Measurements from ENCODE around the gene KRT79. TPM values are rescaled to one million over a fixed set of nuclear protein-coding genes. Genes with fewer than 3 reads are reported as not detected.

KRT79 gene
- total and polyA plus RNA-seq, 2 of the 8 experiments (the other 6 are each of a cell fraction or from before 2014, with no cell fraction given): not detected

GRCh38 chr12:52772188-52772587 is 61.9 kb downstream of the KRT79 start:
- Histone ChIP-seq H3K9ac (replicated peaks in 1 of 4; ENCODE audit: extremely low read depth in 1 of 4, low read depth in 3 of 4, low read length in 3 of 4) (no peak overlapping the region), H3K9me3 (ENCODE audit: insufficient read depth in 2 of 2, low read depth in 1 of 2, low read length in 1 of 2) (no peaks in the 10 kb centered on the region), H3K27ac (ENCODE audit: low read depth, low read length) (no peak overlapping the region), H3K36me3 (ENCODE audit: control insufficient read depth in 2 of 4, insufficient read depth in 4 of 4, low read length in 3 of 4) (no peaks in the 10 kb centered on the region), H4K8ac (ENCODE audit: extremely low read depth, insufficient read depth, low read length) (no peak overlapping the region), H2BK120ac (replicated peaks; ENCODE audit: low read depth, low read length) (no peak overlapping the region), H3K79me1 (ENCODE audit: low read depth, low read length) (no peaks in the 10 kb centered on the region), H3K56ac (replicated peaks; ENCODE audit: insufficient read length, low read depth, low read length) (no peak overlapping the region), H2BK20ac (ENCODE audit: low read length) (no peak overlapping the region), H2BK15ac (ENCODE audit: low read length) (no peak overlapping the region), H2AFZ (ENCODE audit: low read length) (no peak overlapping the region), H3K27me3 (replicated peaks in 1 of 4; ENCODE audit: control insufficient read depth in 3 of 4, extremely low read depth in 1 of 4, insufficient read depth in 3 of 4, low read length in 3 of 4) (0 out of 7 replicates have a peak, but pooled peaks cover 0 to 2% (median 0%) of the 10 kb centered on the region in 4 experiments), H3K4me3 (ENCODE audit: extremely low read depth in 1 of 4, insufficient read depth in 2 of 4, low read depth in 3 of 4, low read length in 4 of 4) (no peak overlapping the region), H3K14ac (ENCODE audit: insufficient read length) (no peak overlapping the region), H3K18ac (ENCODE audit: extremely low read depth, low read length) (no peak overlapping the region), H3K23ac (ENCODE audit: insufficient read length) (no peak overlapping the region), H3K4me2 (ENCODE audit: insufficient read depth in 1 of 2, low read depth in 2 of 2, low read length in 2 of 2) (no peak overlapping the region), H2BK12ac (ENCODE audit: low read depth, low read length) (no peak overlapping the region), H3K23me2 (ENCODE audit: low read depth, low read length) (no peaks in the 10 kb centered on the region), H3K4me1 (replicated peaks in 1 of 4; ENCODE audit: control insufficient read depth in 3 of 4, insufficient read depth in 4 of 4, low read length in 3 of 4) (no peaks in the 10 kb centered on the region), H3K79me2 (ENCODE audit: control insufficient read depth in 1 of 2, insufficient read depth in 2 of 2, low read length in 2 of 2) (no peaks in the 10 kb centered on the region), H4K20me1 (replicated peaks in 1 of 2; ENCODE audit: control insufficient read depth in 1 of 2, insufficient read depth in 2 of 2, low read length in 2 of 2) (no peaks in the 10 kb centered on the region), H3K4ac (replicated peaks; ENCODE audit: insufficient read length, low read depth, low read length) (no peak overlapping the region), H4K91ac (replicated peaks; ENCODE audit: insufficient read length, low read length) (no peak overlapping the region), H2AK5ac (ENCODE audit: low read depth, low read length) (no peak overlapping the region), H4K5ac (ENCODE audit: insufficient read length, low read depth, low read length) (no peak overlapping the region), H2BK5ac (ENCODE audit: low read depth, low read length) (no peak overlapping the region)
- WGBS, 2 experiments (ENCODE audit: extremely low coverage in 1 of 2, insufficient coverage in 1 of 2, insufficient read length in 1 of 2, insufficient replicate concordance in 2 of 2, low coverage in 1 of 2, low lambda C conversion rate in 2 of 2, missing lambda C conversion rate in 1 of 2): 95% methylated on average over 4 of the region's 4 CpGs; no CpG with 5 or more reads in 1 of the 2 experiments
- CTCF ChIA-PET (ENCODE audit: partially characterized antibody): interaction anchor here (0.7 to 0.9 kb wide), 2 partner anchors 17 to 102 kb away, joined by 3 read pairs; no protein-coding TSS in a partner anchor
- POLR2A ChIA-PET (ENCODE audit: partially characterized antibody): no interaction called here
- FAIRE-seq (no peak), DNase-seq (ENCODE audit: low read depth in 1 of 2, low spot score in 2 of 2) (no peak)
- no peak for TF ChIP-seq NANOG (IDR thresholded peaks at IDR 0.05; ENCODE audit: insufficient read depth, low read depth, low read length, poor library complexity, severe bottlenecking)
- no peak for TF ChIP-seq SIX5 (IDR thresholded peaks at IDR 0.05; ENCODE audit: low read depth, low read length)
- no peak for TF ChIP-seq SIN3A (conservative IDR thresholded peaks at IDR 0.05 in 1 of 2, IDR thresholded peaks at IDR 0.05 in 1 of 2; ENCODE audit: low read depth in 1 of 2, low read length in 2 of 2)

All from H1 (cell line).